NCI-H1694 treated with DMSO at 0.1 percent for 48 hours (cell line): ENCODE results near the gene SLC24A3.
"Not testable (repeated sequence)": the region's sequence is repeated elsewhere in the genome, so short reads cannot be mapped to it uniquely, and the experiment has no call there.

Source experiments
- DNase-seq: peaks from one replicate; lab custom pipeline; 2025; lab: John Stamatoyannopoulos, UW

The SLC24A3 gene

GRCh38 chr20:19631410-19631809, 419.0 kb downstream of the SLC24A3 start:
- DNase-seq, result no peak

GRCh38 chr20:19633985-19634384, 421.5 kb downstream of the SLC24A3 start:
- no peak for DNase-seq

GRCh38 chr20:19639471-19640045, 427.1 kb downstream of the SLC24A3 start:
- not testable (repeated sequence) for DNase-seq

- DNase-seq, result no peak
Observed at GRCh38 chr20:19642860-19643259, 430.4 kb downstream of the SLC24A3 start.

- DNase-seq, result no peak
Observed at GRCh38 chr20:19644085-19644484, 431.6 kb downstream of the SLC24A3 start.

GRCh38 chr20:19646963-19647362, 434.5 kb downstream of the SLC24A3 start:
- DNase-seq, result no peak

GRCh38 chr20:19648024-19648423, 435.6 kb downstream of the SLC24A3 start:
- DNase-seq, result no peak

GRCh38 chr20:19649041-19649440, 436.6 kb downstream of the SLC24A3 start:
- DNase-seq, result no peak

- DNase-seq, result no peak
Observed at GRCh38 chr20:19652591-19653026, 440.2 kb downstream of the SLC24A3 start.

- no peak for DNase-seq
Observed at GRCh38 chr20:19653327-19653726, 440.9 kb downstream of the SLC24A3 start.

- DNase-seq, result no peak
Observed at GRCh38 chr20:19654921-19655320, 442.5 kb downstream of the SLC24A3 start.

- no peak for DNase-seq
Observed at GRCh38 chr20:19658137-19658536, 445.7 kb downstream of the SLC24A3 start.

GRCh38 chr20:19659448-19659847, 447.0 kb downstream of the SLC24A3 start:
- DNase-seq, result no peak

- DNase-seq, result no peak
Observed at GRCh38 chr20:19660808-19661378, 448.5 kb downstream of the SLC24A3 start.

- DNase-seq, result peak; percentile 65
Observed at GRCh38 chr20:19661717-19662636, 449.5 kb downstream of the SLC24A3 start.

GRCh38 chr20:19662637-19662995, 450.2 kb downstream of the SLC24A3 start:
- no peak for DNase-seq

GRCh38 chr20:19668418-19668817, 456.0 kb downstream of the SLC24A3 start:
- no peak for DNase-seq

- no peak for DNase-seq
Observed at GRCh38 chr20:19670829-19671228, 458.4 kb downstream of the SLC24A3 start.

- no peak for DNase-seq
Observed at GRCh38 chr20:19671374-19671773, 458.9 kb downstream of the SLC24A3 start.

- DNase-seq, result no peak
Observed at GRCh38 chr20:19672498-19672897, 460.1 kb downstream of the SLC24A3 start.

- no peak for DNase-seq
Observed at GRCh38 chr20:19673575-19673974, 461.1 kb downstream of the SLC24A3 start.

- DNase-seq, result no peak
Observed at GRCh38 chr20:19676202-19676601, 463.8 kb downstream of the SLC24A3 start.

GRCh38 chr20:19677336-19677735, 464.9 kb downstream of the SLC24A3 start:
- DNase-seq, result no peak
